NCI-H187 (cell line): ENCODE results near the gene SLC22A2.

Source experiments
- DNase-seq, 2 experiments: peaks; one replicate each; lab custom pipeline; 2025; lab: John Stamatoyannopoulos, UW

SLC22A2 gene

DNA sequence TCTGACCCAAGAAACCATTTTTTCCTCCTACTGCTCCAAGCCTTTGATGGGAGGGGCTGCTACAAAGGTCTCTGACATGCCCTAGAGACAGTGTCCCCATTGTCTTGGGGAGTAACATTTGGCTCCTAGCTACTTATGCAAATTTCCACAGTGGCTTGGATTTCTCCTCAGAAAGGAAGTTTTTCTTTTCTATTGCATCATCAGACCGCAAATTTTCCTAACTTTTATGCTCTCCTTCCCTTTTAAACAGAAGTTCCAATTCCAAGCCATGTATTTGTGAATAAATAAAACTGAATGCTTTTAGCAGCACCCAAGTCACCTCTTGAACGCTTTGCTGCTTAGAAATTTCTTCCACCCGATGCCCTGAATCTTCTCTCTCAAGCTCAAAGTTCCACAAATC lies 51.0 kb downstream of the SLC22A2 start:
- no peak for DNase-seq

DNA sequence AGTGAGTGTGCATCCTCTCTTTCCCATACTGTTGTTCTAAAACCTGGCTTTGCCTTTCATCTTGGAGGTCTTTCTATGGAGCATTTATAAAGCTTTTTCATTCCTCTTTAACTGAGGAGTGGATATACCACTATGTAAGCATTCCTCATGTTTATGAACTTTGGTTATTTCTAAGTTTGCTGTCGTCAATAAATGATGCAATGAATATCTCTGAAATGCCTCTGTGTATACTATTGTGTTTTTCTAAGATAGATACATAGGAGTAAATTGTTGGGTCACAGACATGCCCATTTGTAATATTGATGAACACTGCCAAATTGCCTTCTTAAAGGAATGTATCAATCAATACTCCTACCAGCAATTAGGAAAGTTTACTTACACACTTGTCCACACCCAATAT lies 53.9 kb downstream of the SLC22A2 start:
- no peak for DNase-seq

GRCh38 chr6:160203953-160204352 lies 54.7 kb downstream of the SLC22A2 start:
- DNase-seq = no peak

DNA sequence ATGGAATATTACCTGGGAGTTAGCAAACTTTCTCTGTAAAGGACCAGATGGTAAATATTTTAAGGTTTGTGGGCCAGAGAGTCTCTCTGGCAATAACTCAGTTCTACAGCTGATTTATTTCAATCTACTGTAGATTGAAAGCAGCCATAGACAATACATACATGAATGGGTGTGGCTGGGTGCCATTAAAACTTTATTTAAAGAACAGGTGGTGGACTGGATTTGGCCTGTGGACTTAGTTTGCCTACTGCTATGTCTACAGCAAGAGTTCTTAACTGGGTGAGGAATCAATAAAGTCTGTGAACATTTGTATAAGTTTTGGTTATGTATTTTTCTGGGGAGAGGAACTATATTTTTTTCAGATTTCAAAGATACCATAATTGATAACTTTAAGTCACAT lies 55.1 kb downstream of the SLC22A2 start:
- no peak for DNase-seq

- no peak for DNase-seq
These were observed 55.5 kb downstream of the SLC22A2 start for GRCh38 chr6:160203076-160203475.

DNA sequence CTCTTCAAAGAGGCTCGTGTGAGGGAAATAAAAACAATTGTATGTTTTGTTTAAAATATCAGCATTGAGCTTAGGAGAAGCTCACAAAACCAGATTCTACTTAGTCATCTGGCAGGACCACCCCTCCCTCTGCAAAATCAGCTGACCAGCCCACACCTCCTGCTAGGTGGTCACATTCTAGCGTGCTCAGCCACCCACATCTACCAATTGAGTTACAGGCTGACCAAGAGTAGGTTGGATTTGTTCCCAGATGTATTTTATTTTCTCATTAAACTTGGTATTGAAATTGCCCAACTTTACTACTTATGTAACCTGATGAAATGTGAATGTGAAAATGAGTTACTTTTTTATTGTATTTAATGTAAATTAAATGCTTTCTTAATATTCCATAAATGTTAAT lies 56.2 kb downstream of the SLC22A2 start:
- no peak for DNase-seq

GRCh38 chr6:160201061-160201460 lies 57.6 kb downstream of the SLC22A2 start:
- no peak for DNase-seq

DNA sequence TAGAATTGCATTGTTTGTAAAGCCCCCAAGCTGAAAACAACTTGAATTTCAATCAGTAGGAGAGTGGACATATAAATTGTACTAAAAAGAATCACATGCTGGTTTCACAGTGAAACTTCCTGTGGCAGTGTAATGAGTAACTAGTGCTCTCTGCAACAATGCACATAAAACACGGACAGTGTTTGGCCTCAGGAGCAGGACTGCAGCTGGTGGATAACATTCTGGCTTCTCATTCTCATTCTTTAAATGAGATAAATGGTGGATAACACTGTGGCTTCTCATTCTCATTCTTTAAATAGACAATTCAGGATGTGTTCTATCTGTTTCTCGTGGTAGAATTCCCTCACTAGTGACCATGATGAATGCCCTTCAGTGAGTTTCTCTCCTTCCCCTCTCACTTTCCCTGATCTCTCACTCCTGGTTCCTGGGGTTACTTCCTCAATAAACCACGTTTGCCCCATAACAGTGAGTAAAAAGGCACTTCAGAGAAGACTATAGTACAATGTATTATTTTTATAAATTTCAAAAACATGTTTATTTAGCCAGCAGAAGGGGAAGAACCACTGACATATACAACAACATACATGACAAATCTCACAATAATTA lies 59.9 kb downstream of the SLC22A2 start:
- no peak for DNase-seq

DNA sequence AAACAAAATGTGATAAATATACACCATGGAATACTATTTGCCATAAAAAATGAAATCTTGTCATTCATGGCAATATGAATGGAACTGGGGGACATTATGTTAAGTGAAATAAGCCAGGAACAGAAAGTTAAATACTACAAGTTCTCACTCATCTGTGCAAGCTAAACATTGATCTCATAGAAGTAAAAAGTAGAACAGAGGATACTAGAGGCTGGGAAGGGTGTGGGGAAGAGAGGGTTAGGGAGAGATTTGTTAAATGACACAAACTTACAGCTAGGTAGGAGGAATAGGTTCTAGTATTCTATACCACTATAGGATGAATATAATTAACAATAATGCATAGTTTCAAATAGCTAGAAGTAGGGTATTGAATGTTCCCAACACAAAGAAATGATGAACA lies 61.0 kb downstream of the SLC22A2 start:
- DNase-seq = no peak

GRCh38 chr6:160194808-160195207 lies 63.8 kb downstream of the SLC22A2 start:
- DNase-seq = no peak

- no peak for DNase-seq
These were observed 65.8 kb downstream of the SLC22A2 start for GRCh38 chr6:160192840-160193239.

DNA sequence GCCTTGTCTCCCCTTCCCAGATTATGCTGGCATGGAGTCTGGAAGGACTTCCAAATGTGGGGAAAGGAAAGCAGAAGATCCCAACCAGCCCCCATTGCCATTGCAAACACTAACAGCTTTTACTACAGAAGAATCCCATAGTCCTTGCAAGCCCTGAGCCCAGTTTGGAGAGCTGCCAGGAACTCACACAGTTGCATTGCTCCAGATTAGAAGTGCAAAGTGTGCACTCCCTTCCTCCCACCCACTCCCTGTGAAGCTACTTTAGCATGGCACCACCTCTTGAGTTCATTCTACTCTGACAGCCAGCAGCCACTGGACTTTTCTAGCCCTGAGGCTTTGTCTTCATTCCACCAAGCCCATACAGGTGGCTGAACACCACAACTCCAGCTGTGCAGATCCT lies 67.6 kb downstream of the SLC22A2 start:
- DNase-seq = no peak

DNA sequence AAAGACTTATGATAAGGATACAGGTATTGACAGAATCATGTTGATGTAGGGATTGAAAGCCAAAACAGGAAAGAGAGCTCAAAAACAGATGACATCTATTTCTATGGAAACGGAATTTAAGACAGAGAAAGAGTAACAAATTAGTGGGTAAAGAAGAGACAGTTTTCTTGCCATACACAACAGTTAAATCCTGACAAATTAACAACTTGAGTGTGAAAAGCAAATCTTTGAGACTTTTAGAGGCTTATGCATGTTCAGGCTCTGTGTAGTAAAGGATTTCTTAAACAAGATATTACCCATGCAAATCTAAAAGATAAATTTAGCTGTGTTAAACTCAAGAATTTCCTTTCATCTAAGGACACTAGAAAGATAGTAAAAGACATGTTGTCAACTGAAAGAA lies 68.5 kb downstream of the SLC22A2 start:
- DNase-seq = no peak

GRCh38 chr6:160188773-160189172 lies 69.8 kb downstream of the SLC22A2 start:
- DNase-seq = no peak

DNA sequence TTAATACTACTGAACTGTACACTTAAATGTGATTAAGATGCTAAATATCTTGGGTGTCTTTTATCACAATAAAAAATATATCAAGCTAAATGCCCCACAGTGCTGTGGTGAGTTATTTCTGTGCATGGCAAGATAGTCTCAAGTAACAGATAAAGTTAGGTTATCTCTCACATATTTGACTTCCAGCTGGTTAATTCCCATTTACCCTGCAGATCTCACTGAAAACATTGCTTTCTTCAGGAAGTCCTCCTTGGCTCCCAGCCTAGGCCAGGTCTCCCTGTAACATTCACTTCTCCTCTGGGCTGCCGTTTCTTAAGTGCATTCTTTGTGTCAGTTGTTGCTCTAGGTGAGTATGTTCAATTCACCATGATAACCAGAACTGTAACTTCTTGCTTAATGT lies 77.9 kb downstream of the SLC22A2 start:
- no peak for DNase-seq

GRCh38 chr6:160178271-160178670 lies 80.3 kb downstream of the SLC22A2 start:
- no peak for DNase-seq

DNA sequence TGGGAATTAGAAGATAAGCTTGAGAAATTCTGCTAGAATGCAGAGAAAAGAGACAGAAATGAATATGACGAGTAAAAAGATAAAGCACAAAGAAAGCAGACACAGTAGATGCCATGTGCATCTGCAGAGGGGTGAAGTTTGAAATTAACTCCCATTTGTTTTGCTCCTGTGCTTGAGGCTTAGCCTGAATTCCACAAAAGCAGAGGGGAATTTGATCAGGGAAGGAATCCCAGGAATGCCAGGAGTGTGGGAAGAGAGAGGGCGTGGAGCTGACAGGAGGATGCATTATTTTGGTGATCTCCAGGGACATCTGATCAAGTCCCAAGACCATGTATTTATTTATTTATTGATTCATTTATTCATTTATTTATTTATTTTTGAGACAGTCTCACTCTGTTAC lies 81.4 kb downstream of the SLC22A2 start:
- no peak for DNase-seq

DNA sequence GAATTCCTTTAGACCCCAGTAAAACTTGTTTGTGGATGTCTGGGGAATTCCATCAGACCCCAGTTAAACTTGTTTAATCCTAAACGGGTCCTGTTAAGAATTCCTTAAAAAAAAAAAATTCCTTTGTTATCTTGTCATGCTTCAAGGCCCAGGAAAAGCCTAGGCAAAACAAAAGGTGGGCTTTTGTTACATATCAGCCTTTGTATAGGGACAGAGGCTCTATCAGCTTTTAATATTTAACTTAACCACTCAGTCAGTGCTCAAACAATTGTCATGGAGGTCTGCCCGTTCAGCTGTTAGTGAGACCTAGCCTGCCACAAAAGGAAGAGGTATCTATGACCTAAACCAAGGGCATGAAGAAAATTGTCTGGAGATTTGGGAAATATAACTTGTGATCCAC lies 83.9 kb downstream of the SLC22A2 start:
- DNase-seq = no peak

GRCh38 chr6:160173806-160174527 lies 84.7 kb downstream of the SLC22A2 start:
- DNase-seq = no peak

DNA sequence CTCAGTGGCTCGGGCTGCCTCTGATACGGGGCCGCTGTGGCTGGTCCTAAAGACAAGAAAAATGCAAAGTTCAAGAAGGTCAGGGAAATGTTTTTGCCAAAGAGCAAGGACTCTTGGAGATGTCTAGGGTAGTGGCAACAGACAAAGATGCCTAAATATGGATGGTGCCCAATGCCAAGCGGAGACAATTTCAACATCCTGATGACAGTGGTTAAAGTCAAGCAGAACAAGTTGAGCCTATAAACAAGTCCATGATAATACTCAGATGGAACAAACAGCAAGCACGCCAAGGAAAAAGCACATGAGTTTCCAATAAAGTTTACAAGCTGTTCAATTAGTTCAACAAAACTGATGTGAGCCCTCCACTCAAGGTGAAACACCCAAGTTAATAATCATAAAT lies 85.9 kb downstream of the SLC22A2 start:
- DNase-seq = no peak

DNA sequence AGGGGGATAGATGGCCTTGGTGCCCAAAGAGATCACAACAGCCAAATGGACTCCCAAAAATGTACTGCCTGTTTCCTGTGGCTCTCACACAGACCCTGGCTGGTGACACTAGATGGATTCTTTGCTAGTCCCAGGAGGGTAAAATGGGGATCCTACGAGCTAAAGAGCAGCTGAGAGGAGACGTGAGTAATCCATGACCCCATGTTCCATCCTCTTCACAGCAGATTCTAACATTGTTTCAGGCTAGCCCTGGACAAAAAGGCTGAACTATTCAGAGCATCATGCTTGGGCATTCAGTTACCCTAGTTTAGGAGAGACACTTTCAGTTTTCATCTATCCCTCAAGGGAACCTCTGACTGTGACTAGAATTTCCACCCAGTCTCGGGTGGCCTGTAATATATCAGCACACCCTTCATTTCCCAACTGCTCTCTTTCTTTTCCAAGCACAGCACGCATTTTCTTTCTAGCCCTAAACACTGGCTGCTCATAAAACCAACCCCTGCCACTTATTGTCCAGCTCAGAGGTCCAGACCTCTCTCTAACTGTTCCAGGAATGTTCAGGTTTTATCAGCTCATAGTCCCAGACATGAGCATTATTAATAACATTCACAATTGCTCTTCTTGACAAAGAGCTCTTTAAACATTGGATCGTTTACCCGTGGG lies 88.5 kb downstream of the SLC22A2 start:
- no peak for DNase-seq

- DNase-seq = peak in 1 of 2 experiments; percentile 6
These were observed 90.8 kb downstream of the SLC22A2 start for GRCh38 chr6:160167604-160168399.
